ENCODE results near the gene STAT6. TPM values are rescaled to one million over a fixed set of nuclear protein-coding genes. Genes with fewer than 3 reads are reported as not detected.

STAT6 gene
- total and polyA plus RNA-seq, 2 donors (not counting 1 experiment from before 2014, with no cell fraction given): 103 to 123 TPM

- H3K4me2 ChIP-seq (ENCODE audit: extremely low read depth, insufficient read depth, low read length): no peak overlapping the region
- TF ChIP-seq EZH2 (IDR thresholded peaks at IDR 0.05; ENCODE audit: low read length, missing control alignments) (no peak), CTCF (conservative IDR thresholded peaks at IDR 0.05 in 1 of 2, IDR thresholded peaks at IDR 0.05 in 1 of 2; ENCODE audit: low read depth in 1 of 2, low read length in 2 of 2) (no peak)
- H3K36me3 ChIP-seq (ENCODE audit: control insufficient read depth, insufficient read depth, low read length): peaks cover 35% of the 10 kb centered on the region
These were observed 12.6 kb downstream of the STAT6 start for GRCh38 chr12:57098546-57098945.

GRCh38 chr12:57097554-57097835, 13.7 kb downstream of the STAT6 start:
- DNase-seq (ENCODE audit: low read depth in 2 of 2): no peak
- Histone ChIP-seq H3K27me3 (ENCODE audit: control insufficient read depth, insufficient read depth, low read length) (no peaks in the 10 kb centered on the region), H3K9ac (ENCODE audit: insufficient read depth, low read length) (no peak overlapping the region), H2AFZ (ENCODE audit: low read length) (no peak overlapping the region), H3K4me2 (ENCODE audit: extremely low read depth, insufficient read depth, low read length) (no peak overlapping the region), H3K9me3 (ENCODE audit: control insufficient read depth, insufficient read depth, low read depth, low read length) (no peaks in the 10 kb centered on the region), H3K79me2 (ENCODE audit: control insufficient read depth, insufficient read depth, low read length) (peaks cover 12% of the 10 kb centered on the region), H3K36me3 (ENCODE audit: control insufficient read depth, insufficient read depth, low read length) (peaks cover 40% of the 10 kb centered on the region), H3K4me3 (replicated peaks in 1 of 4; ENCODE audit: control extremely low read depth in 1 of 4, insufficient read depth in 1 of 4, low read depth in 3 of 4, low read length in 4 of 4) (no peak overlapping the region), H3K4me1 (ENCODE audit: control insufficient read depth, extremely low read depth, insufficient read depth, low read length) (peaks cover 18% of the 10 kb centered on the region), H4K20me1 (ENCODE audit: control insufficient read depth, extremely low read depth, insufficient read depth, low read length) (no peaks in the 10 kb centered on the region), H3K27ac (ENCODE audit: insufficient read depth, low read length) (no peak overlapping the region)
- no peak for TF ChIP-seq CTCF (conservative IDR thresholded peaks at IDR 0.05 in 1 of 2, IDR thresholded peaks at IDR 0.05 in 1 of 2; ENCODE audit: low read depth in 1 of 2, low read length in 2 of 2)
- TF ChIP-seq EZH2 (IDR thresholded peaks at IDR 0.05; ENCODE audit: low read length, missing control alignments): no peak

More at GRCh38 chr12:57098546-57098945, 12.6 kb downstream of the STAT6 start:
- H3K79me2 ChIP-seq (ENCODE audit: control insufficient read depth, insufficient read depth, low read length): peaks cover 3% of the 10 kb centered on the region
- no peaks in the 10 kb centered on the region for H3K27me3 ChIP-seq (ENCODE audit: control insufficient read depth, insufficient read depth, low read length)
- H4K20me1 ChIP-seq (ENCODE audit: control insufficient read depth, extremely low read depth, insufficient read depth, low read length): no peaks in the 10 kb centered on the region
- no peak for DNase-seq (ENCODE audit: low read depth in 2 of 2)
- H3K4me3 ChIP-seq (replicated peaks in 1 of 4; ENCODE audit: control extremely low read depth in 1 of 4, insufficient read depth in 1 of 4, low read depth in 3 of 4, low read length in 4 of 4): no peak overlapping the region
- no peak overlapping the region for H3K27ac ChIP-seq (ENCODE audit: insufficient read depth, low read length)
- peaks cover 11% of the 10 kb centered on the region for H3K4me1 ChIP-seq (ENCODE audit: control insufficient read depth, extremely low read depth, insufficient read depth, low read length)
- no peak overlapping the region for H2AFZ ChIP-seq (ENCODE audit: low read length)
- H3K9ac ChIP-seq (ENCODE audit: insufficient read depth, low read length): no peak overlapping the region
- H3K9me3 ChIP-seq (ENCODE audit: control insufficient read depth, insufficient read depth, low read depth, low read length): no peaks in the 10 kb centered on the region

- Histone ChIP-seq H3K9ac (ENCODE audit: insufficient read depth, low read length) (no peak overlapping the region), H3K79me2 (ENCODE audit: control insufficient read depth, insufficient read depth, low read length) (peaks cover 17% of the 10 kb centered on the region), H3K4me3 (replicated peaks in 1 of 4; ENCODE audit: control extremely low read depth in 1 of 4, insufficient read depth in 1 of 4, low read depth in 3 of 4, low read length in 4 of 4) (no peak overlapping the region), H3K36me3 (ENCODE audit: control insufficient read depth, insufficient read depth, low read length) (peaks cover 42% of the 10 kb centered on the region), H3K27me3 (ENCODE audit: control insufficient read depth, insufficient read depth, low read length) (no peaks in the 10 kb centered on the region), H4K20me1 (ENCODE audit: control insufficient read depth, extremely low read depth, insufficient read depth, low read length) (no peaks in the 10 kb centered on the region), H3K27ac (ENCODE audit: insufficient read depth, low read length) (no peak overlapping the region), H3K4me1 (ENCODE audit: control insufficient read depth, extremely low read depth, insufficient read depth, low read length) (peaks cover 20% of the 10 kb centered on the region), H3K9me3 (ENCODE audit: control insufficient read depth, insufficient read depth, low read depth, low read length) (no peaks in the 10 kb centered on the region), H3K4me2 (ENCODE audit: extremely low read depth, insufficient read depth, low read length) (no peak overlapping the region), H2AFZ (ENCODE audit: low read length) (no peak overlapping the region)
- no peak for DNase-seq (ENCODE audit: low read depth in 2 of 2)
- TF ChIP-seq EZH2 (IDR thresholded peaks at IDR 0.05; ENCODE audit: low read length, missing control alignments) (no peak), CTCF (conservative IDR thresholded peaks at IDR 0.05 in 1 of 2, IDR thresholded peaks at IDR 0.05 in 1 of 2; ENCODE audit: low read depth in 1 of 2, low read length in 2 of 2) (no peak)
These were observed 14.2 kb downstream of the STAT6 start for GRCh38 chr12:57096748-57097553.
